ENCODE results near the gene MINDY4. TPM values are rescaled to one million over a fixed set of nuclear protein-coding genes. Genes with fewer than 3 reads are reported as not detected.

MINDY4 gene
- total RNA-seq, 1 experiment from 2014 or later, result 7.6 TPM

GRCh38 chr7:30877015-30877769, 106.0 kb downstream of the MINDY4 start:
- DNase-seq (ENCODE audit: low spot score), result no peak

GRCh38 chr7:30877993-30878392, 106.8 kb downstream of the MINDY4 start:
- DNase-seq (ENCODE audit: low spot score), result no peak

- DNase-seq (ENCODE audit: low spot score), result no peak
Observed at GRCh38 chr7:30879139-30880124, 108.2 kb downstream of the MINDY4 start.

- DNase-seq (ENCODE audit: low spot score), result no peak
Observed at GRCh38 chr7:30880125-30880720, 109.0 kb downstream of the MINDY4 start.

GRCh38 chr7:30880941-30881340, 109.7 kb downstream of the MINDY4 start:
- no peak for DNase-seq (ENCODE audit: low spot score)

- DNase-seq (ENCODE audit: low spot score), result no peak
Observed at GRCh38 chr7:30881448-30881847, 110.2 kb downstream of the MINDY4 start.

- no peak for DNase-seq (ENCODE audit: low spot score)
Observed at GRCh38 chr7:30884881-30885280, 113.7 kb downstream of the MINDY4 start.

GRCh38 chr7:30886608-30887011, 115.4 kb downstream of the MINDY4 start:
- DNase-seq (ENCODE audit: low spot score), result no peak

- no peak for DNase-seq (ENCODE audit: low spot score)
Observed at GRCh38 chr7:30887464-30887872, 116.3 kb downstream of the MINDY4 start.

- DNase-seq (ENCODE audit: low spot score), result peak; percentile 95
Observed at GRCh38 chr7:30888747-30889146, 117.5 kb downstream of the MINDY4 start.

GRCh38 chr7:30890226-30890625, 119.0 kb downstream of the MINDY4 start:
- DNase-seq (ENCODE audit: low spot score), result no peak

- peak; percentile 45 for DNase-seq (ENCODE audit: low spot score)
Observed at GRCh38 chr7:30893357-30893756, 122.1 kb downstream of the MINDY4 start.

- DNase-seq (ENCODE audit: low spot score), result no peak
Observed at GRCh38 chr7:30894009-30894408, 122.8 kb downstream of the MINDY4 start.

GRCh38 chr7:30894866-30895605, 123.8 kb downstream of the MINDY4 start:
- no peak for DNase-seq (ENCODE audit: low spot score)

- DNase-seq (ENCODE audit: low spot score), result no peak
Observed at GRCh38 chr7:30896036-30896435, 124.8 kb downstream of the MINDY4 start.

- no peak for DNase-seq (ENCODE audit: low spot score)
Observed at GRCh38 chr7:30896783-30897637, 125.8 kb downstream of the MINDY4 start.

- DNase-seq (ENCODE audit: low spot score), result no peak
Observed at GRCh38 chr7:30897770-30898169, 126.6 kb downstream of the MINDY4 start.

- no peak for DNase-seq (ENCODE audit: low spot score)
Observed at GRCh38 chr7:30898411-30898810, 127.2 kb downstream of the MINDY4 start.

GRCh38 chr7:30899066-30899465, 127.8 kb downstream of the MINDY4 start:
- no peak for DNase-seq (ENCODE audit: low spot score)

GRCh38 chr7:30899630-30900029, 128.4 kb downstream of the MINDY4 start:
- no peak for DNase-seq (ENCODE audit: low spot score)

- no peak for DNase-seq (ENCODE audit: low spot score)
Observed at GRCh38 chr7:30900053-30900452, 128.8 kb downstream of the MINDY4 start.

Data from A172 (cell line).